Tibial artery (tissue), 4 donors: Measurements from ENCODE around the gene LPO.

Experiments used
- DNase-seq, 2 donors: peaks; one replicate each; pipeline ENCODE4 v3.0.0-alpha.2; 2019
- H3K27ac ChIP-seq, 2 donors: fragments of 200-600 bp; sonication (generic) in 1 of 2; 1 replicate in 1 of 2; 2 replicates in 1 of 2; pipeline ENCODE4 v1.5.1; 2018 to 2019; ENCODE audit warnings: mild to moderate bottlenecking in 1 of 2
- H3K27me3 ChIP-seq, 2 donors: fragments of 200-600 bp; sonication (generic) in 1 of 2; one replicate each; pipeline versions ENCODE4 v1.5.1 to v1.6.0; 2016 to 2019
- H3K36me3 ChIP-seq, 3 donors: fragments of 200-600 bp; sonication (generic) in 2 of 3; one replicate each; pipeline ENCODE4 v1.5.1; 2016 to 2019; ENCODE audit warnings: mild to moderate bottlenecking in 2 of 3
- H3K4me1 ChIP-seq, 4 donors: fragments of 200-600 bp; sonication (generic) in 2 of 4; 1 replicate in 3 of 4; 2 replicates in 1 of 4; pipeline ENCODE4 v1.5.1; 2016 to 2019
- H3K4me3 ChIP-seq, 2 donors: fragments of 200-600 bp; sonication (generic) in 1 of 2; 1 replicate in 1 of 2; 2 replicates in 1 of 2; pipeline ENCODE4 v1.5.1; 2018 to 2019; ENCODE audit warnings: mild to moderate bottlenecking in 2 of 2
- H3K9me3 ChIP-seq, 3 donors: fragments of 200-600 bp; sonication (generic) in 1 of 3; one replicate each; pipeline ENCODE4 v1.5.1; 2016 to 2019
- CTCF ChIP-seq, 2 experiments: fragments of 200-600 bp in 1 of 2; fragments of 450-650 bp in 1 of 2; IDR thresholded peaks; one replicate each; pipeline ENCODE4 v1.5.1; 2017 to 2019; ENCODE audit warnings: antibody characterized with exemption in 2 of 2, mild to moderate bottlenecking in 1 of 2, moderate library complexity in 1 of 2
- intact Hi-C: fragments of 100-400 bp; cut with DNase I; formaldehyde crosslinking; loops from one replicate; pipeline ENCODE4 v1.15.0; 2023; ENCODE audit warnings: low total_unique reads

The LPO gene

DNA sequence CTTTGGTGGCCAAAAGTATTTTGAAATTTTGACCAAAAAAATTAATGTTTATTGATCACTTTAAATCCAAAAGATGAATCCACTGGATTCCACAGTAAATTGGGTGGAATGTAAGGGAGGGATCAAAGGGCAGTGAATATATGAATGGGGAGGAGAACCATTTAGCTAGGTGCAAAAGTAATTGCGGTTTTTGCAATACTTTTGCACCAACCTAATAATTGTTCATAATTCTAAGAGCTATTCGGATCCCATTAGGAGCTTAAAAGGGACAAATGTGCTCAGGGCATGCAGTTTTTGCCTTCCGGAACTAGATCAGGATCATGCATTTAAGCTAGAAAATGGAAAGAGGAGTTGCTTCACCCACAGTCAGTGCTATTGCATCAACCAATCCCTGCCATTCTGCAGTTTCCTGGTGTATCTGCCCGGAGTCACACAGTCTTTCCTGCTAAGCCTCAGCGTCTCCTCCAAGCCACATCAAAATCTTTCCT is at the start of gene LPO:
Gene LPO, plus strand, starts transcription at position 438 of the 488 bp plus-strand sequence. CDS start 4,396 bp downstream, outside the sequence.
- no peaks in the 10 kb centered on the region for H3K36me3 ChIP-seq
- no peaks in the 10 kb centered on the region for H3K9me3 ChIP-seq
- intact Hi-C loops: no loop called here
- H3K27me3 ChIP-seq: peaks cover 0 to 46% of the 10 kb centered on the region in 2 donors
- no peak within 1 kb of the TSS for H3K27ac ChIP-seq
- H3K4me3 ChIP-seq: no peak within 1 kb of the TSS
- no peak for DNase-seq
- H3K4me1 ChIP-seq: no peaks in the 10 kb centered on the region
- TF ChIP-seq CTCF (IDR thresholded peaks at IDR 0.05): no peak

DNA sequence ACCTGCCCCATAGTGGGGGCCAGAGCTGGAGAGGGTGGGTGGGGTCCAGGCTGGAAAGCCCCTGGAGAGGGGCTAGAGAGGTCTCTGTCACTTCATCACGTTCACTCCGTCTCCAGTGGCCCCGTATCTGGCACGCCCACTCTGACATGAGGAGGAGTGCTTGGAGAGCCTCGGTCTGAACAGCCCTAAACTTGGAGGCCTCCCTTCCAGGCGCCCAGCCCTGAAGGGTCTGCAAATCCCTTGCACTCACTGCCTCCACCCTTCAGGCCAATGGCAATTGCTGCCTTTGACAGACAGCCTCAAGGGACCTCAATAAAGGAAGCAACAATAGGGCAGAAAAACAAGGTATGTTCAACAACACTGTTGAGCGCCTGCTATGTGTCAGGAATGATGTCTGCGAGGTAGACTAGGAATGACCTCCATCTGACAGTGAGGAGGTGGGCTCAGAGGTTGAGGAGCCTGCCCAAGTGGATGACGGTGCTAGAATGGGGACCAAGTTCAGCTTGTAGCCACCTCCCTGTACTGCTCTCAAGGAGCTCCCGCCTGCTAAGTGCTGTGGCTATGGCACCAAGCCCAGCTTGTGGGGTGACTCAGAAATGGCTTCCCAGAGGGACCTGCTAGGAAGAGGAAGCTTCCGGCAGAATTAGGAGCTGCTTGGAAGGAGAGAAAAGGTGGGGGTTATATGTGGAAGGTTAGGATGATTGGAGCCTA is 48.8 kb upstream of the LPO start:
- no peaks in the 10 kb centered on the region for H3K9me3 ChIP-seq
- peaks cover 0 to 6% (median 0%) of the 10 kb centered on the region in 4 donors for H3K4me1 ChIP-seq
- H3K4me3 ChIP-seq: no peak overlapping the region
- peaks cover 0 to 64% of the 10 kb centered on the region in 2 donors for H3K27me3 ChIP-seq
- no peak for TF ChIP-seq CTCF (IDR thresholded peaks at IDR 0.05)
- intact Hi-C loops: no loop called here
- H3K27ac ChIP-seq: no peak overlapping the region
- peak in 1 of 2 donors; percentile 29 for DNase-seq
- H3K36me3 ChIP-seq: no peaks in the 10 kb centered on the region

GRCh38 chr17:58191241-58191896 is 47.0 kb upstream of the LPO start:
- H3K9me3 ChIP-seq: no peaks in the 10 kb centered on the region
- H3K27me3 ChIP-seq: peaks cover 0 to 63% of the 10 kb centered on the region in 2 donors
- no peak overlapping the region for H3K4me3 ChIP-seq
- peaks cover 0 to 6% (median 0%) of the 10 kb centered on the region in 4 donors for H3K4me1 ChIP-seq
- H3K27ac ChIP-seq: no peak overlapping the region
- H3K36me3 ChIP-seq: no peaks in the 10 kb centered on the region
- TF ChIP-seq CTCF (IDR thresholded peaks at IDR 0.05): no peak
- no peak for DNase-seq
- intact Hi-C loops: no loop called here

DNA sequence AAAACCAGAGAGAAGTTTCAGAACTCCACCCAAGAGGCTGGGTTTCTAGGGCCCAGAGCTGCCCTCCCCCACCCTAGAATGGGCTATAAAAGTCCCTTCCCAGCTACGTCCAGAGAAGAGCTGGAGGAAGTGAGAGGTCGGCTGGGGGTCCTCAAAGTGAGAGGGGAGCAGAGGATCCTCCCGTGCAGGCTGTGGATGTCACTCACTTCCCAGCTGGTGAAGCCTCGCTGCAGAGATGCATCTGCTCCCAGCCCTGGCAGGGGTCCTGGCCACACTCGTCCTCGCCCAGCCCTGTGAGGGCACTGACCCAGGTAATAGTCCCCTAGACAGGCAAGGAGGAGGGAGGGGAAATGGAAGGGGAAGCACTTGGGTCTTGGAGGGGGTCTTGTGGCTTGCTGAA is 45.8 kb upstream of the LPO start, which contains the start of gene EPX:
Gene EPX, plus strand, starts transcription at position 115 of the 400 bp plus-strand sequence. Its CDS starts 121 bp downstream, at position 236.
- Histone ChIP-seq H3K4me1 (peaks cover 0 to 6% (median 0%) of the 10 kb centered on the region in 4 donors), H3K36me3 (no peaks in the 10 kb centered on the region), H3K27me3 (peaks cover 0 to 61% of the 10 kb centered on the region in 2 donors), H3K27ac (no peak within 1 kb of the TSS), H3K9me3 (no peaks in the 10 kb centered on the region), H3K4me3 (no peak within 1 kb of the TSS)
- TF ChIP-seq CTCF (IDR thresholded peaks at IDR 0.05): no peak
- no peak for DNase-seq
- intact Hi-C loops: no loop called here

DNA sequence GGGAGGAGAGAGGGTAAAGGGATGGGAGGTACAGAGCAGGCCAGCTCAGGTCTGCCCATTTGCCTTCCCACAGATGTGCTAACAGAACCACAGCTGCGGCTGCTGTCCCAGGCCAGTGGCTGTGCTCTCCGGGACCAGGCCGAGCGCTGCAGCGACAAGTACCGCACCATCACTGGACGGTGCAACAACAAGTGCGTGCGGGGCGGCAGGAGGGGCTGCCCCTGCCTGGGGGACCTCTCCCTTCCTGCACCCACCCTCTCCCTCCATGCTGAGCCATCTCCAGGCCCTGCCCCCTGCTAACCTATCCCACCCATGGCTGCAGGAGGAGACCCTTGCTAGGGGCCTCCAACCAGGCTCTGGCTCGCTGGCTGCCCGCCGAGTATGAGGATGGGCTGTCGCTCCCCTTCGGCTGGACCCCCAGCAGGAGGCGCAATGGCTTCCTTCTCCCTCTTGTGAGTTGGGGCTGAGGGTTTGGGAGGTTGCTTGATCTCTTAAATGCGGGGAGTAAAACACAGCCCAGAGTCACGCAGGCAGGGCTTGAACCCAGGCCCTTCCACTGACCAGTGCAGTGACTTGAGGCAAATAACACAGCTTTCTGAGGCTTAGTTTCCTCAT is 44.6 kb upstream of the LPO start:
- Histone ChIP-seq H3K4me3 (no peak overlapping the region), H3K27ac (no peak overlapping the region), H3K9me3 (no peaks in the 10 kb centered on the region), H3K27me3 (peaks cover 0 to 67% of the 10 kb centered on the region in 2 donors), H3K4me1 (peaks cover 0 to 6% (median 0%) of the 10 kb centered on the region in 4 donors), H3K36me3 (no peaks in the 10 kb centered on the region)
- DNase-seq: no peak
- intact Hi-C loops: no loop called here
- no peak for TF ChIP-seq CTCF (IDR thresholded peaks at IDR 0.05)
